Measurements from ENCODE around the gene RFESD.
"Not testable (repeated sequence)": the region's sequence is repeated elsewhere in the genome, so short reads cannot be mapped to it uniquely, and the experiment has no call there.

Gene RFESD

DNA sequence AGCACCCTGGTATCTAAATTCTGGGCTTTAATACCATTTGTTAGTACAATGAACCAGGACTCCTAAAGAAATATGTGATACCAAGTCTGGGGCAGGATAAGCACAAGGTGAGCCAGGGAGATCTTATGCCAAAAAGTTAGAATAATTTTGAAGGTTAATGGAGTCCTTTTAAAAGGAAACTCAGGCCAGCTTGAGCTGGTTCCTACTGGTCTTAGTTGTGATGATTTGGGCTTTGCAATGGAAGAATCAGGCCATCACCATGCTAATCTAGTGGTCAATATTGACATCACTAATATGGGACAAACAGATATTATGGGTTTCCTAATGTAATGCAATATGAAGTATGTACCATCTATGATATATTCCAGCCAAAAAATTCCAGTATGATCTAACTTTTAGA, 43.8 kb downstream of the RFESD start:
- TF ChIP-seq, protein P1, sequence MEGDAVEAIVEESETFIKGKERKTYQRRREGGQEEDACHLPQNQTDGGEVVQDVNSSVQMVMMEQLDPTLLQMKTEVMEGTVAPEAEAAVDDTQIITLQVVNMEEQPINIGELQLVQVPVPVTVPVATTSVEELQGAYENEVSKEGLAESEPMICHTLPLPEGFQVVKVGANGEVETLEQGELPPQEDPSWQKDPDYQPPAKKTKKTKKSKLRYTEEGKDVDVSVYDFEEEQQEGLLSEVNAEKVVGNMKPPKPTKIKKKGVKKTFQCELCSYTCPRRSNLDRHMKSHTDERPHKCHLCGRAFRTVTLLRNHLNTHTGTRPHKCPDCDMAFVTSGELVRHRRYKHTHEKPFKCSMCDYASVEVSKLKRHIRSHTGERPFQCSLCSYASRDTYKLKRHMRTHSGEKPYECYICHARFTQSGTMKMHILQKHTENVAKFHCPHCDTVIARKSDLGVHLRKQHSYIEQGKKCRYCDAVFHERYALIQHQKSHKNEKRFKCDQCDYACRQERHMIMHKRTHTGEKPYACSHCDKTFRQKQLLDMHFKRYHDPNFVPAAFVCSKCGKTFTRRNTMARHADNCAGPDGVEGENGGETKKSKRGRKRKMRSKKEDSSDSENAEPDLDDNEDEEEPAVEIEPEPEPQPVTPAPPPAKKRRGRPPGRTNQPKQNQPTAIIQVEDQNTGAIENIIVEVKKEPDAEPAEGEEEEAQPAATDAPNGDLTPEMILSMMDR (IDR thresholded peaks at IDR 0.05; ENCODE audit: extremely low read depth, missing control alignments), result no peak
- DNase-seq (ENCODE audit: low spot score), result no peak

GRCh38 chr5:95697781-95698681, 51.5 kb downstream of the RFESD start:
- TF ChIP-seq, protein P1 (IDR thresholded peaks at IDR 0.05; ENCODE audit: extremely low read depth, missing control alignments), result no peak
- DNase-seq (ENCODE audit: low spot score), result no peak

GRCh38 chr5:95699337-95699736, 52.8 kb downstream of the RFESD start:
- TF ChIP-seq, protein P1 (IDR thresholded peaks at IDR 0.05; ENCODE audit: extremely low read depth, missing control alignments), result no peak
- no peak for DNase-seq (ENCODE audit: low spot score)

- TF ChIP-seq, protein P1 (IDR thresholded peaks at IDR 0.05; ENCODE audit: extremely low read depth, missing control alignments), result no peak
- DNase-seq (ENCODE audit: low spot score), result no peak
These were observed 54.5 kb downstream of the RFESD start for GRCh38 chr5:95701074-95701473.

- TF ChIP-seq, protein P1 (IDR thresholded peaks at IDR 0.05; ENCODE audit: extremely low read depth, missing control alignments), result no peak
- no peak for DNase-seq (ENCODE audit: low spot score)
These were observed 57.6 kb downstream of the RFESD start for GRCh38 chr5:95704150-95704549.

DNA sequence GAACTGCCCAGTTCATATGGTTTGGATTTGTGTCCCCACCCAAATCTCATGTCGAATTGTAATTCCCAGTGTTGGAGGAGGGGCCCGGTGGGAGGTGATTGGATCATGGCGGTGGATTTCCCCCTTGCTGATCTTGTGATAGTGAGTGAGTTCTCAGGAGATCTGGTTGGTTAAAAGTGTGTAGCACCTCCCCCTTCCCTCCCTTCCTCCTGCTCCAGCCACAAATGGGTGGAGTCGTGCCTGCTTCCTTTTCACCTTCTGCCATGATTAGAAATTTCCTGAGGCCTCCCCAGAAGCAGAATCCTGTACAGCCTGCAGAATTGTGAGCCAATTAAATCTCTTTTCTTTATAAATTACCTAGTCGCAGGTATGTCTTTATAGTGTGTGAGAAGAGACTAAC, 59.6 kb downstream of the RFESD start:
- not testable (repeated sequence) for DNase-seq (ENCODE audit: low spot score)

- no peak for DNase-seq (ENCODE audit: low spot score)
- TF ChIP-seq, protein P1 (IDR thresholded peaks at IDR 0.05; ENCODE audit: extremely low read depth, missing control alignments), result no peak
These were observed 60.5 kb downstream of the RFESD start for GRCh38 chr5:95707055-95707454.
